ENCODE data around the gene NPLOC4. TPM values are rescaled to one million over a fixed set of nuclear protein-coding genes. Genes with fewer than 3 reads are reported as not detected.
"Not testable (repeated sequence)": the region's sequence is repeated elsewhere in the genome, so short reads cannot be mapped to it uniquely, and the experiment has no call there.

NPLOC4 gene
- total RNA-seq, 1 donor from 2014 or later = 93.3 TPM

DNA sequence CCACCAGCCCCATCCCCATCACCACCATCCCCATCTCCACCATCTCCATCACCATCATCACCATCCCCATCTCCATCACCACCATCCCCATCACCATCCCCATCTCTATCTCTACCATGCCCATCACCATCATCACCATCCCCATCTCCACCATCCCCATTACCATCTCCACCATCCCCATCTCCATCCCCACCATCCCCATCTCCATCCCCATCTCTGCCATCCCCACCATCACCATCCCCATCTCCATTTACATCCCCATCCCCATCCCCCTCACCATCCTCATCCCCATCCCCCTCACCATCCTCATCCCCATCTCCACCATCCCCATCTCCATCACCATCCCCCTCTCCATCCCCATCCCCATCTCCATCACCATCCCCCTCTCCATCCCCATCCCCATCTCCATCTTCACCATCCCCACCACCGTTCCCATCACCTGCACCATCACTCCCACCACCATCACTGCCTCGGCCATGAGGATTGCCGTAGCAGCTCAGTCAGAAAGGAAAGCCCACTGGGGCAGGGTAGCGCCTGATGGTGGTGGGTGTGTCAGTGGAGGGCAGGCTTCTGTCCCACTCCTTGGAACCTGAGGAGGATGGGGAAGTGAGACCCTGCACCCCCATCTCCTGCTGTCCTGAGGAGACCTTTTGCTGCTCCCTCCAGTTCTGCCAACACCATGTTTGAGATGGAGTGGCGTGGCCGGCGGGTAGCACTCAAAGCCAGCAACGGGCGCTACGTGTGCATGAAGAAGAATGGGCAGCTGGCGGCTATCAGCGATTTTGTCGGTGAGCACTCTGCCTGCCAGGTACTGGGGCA is 101.2 kb downstream of the NPLOC4 start:
- Mint-ChIP-seq H3K27me3 (ENCODE audit: low read depth) (peaks cover 31% of the 10 kb centered on the region), H3K27ac (no peak overlapping the region)
- TF ChIP-seq, protein P1, sequence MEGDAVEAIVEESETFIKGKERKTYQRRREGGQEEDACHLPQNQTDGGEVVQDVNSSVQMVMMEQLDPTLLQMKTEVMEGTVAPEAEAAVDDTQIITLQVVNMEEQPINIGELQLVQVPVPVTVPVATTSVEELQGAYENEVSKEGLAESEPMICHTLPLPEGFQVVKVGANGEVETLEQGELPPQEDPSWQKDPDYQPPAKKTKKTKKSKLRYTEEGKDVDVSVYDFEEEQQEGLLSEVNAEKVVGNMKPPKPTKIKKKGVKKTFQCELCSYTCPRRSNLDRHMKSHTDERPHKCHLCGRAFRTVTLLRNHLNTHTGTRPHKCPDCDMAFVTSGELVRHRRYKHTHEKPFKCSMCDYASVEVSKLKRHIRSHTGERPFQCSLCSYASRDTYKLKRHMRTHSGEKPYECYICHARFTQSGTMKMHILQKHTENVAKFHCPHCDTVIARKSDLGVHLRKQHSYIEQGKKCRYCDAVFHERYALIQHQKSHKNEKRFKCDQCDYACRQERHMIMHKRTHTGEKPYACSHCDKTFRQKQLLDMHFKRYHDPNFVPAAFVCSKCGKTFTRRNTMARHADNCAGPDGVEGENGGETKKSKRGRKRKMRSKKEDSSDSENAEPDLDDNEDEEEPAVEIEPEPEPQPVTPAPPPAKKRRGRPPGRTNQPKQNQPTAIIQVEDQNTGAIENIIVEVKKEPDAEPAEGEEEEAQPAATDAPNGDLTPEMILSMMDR (IDR thresholded peaks at IDR 0.05; ENCODE audit: unreplicated experiment) = no peak

DNA sequence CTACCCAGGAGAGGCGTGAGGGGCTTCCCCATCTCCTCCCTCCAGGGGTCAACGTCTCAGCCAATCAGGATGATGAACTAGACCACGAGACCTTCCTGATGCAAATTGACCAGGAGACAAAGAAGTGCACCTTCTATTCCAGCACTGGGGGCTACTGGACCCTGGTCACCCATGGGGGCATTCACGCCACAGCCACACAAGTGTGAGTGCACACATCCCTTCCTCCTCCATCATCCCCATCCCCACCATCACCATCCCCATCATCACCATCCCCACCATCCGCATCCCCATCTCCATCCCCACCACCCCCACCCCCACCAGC is 101.9 kb downstream of the NPLOC4 start:
- Mint-ChIP-seq H3K27ac (no peak overlapping the region), H3K4me1 (no peaks in the 10 kb centered on the region), H3K4me3 (no peak overlapping the region), H3K27me3 (ENCODE audit: low read depth) (peaks cover 31% of the 10 kb centered on the region), H3K36me3 (peaks cover 3% of the 10 kb centered on the region), H3K9me3 (no peaks in the 10 kb centered on the region)
- DNase-seq (ENCODE audit: low spot score in 2 of 2, unreplicated experiment in 2 of 2) = no peak
- TF ChIP-seq, protein P1 (IDR thresholded peaks at IDR 0.05; ENCODE audit: unreplicated experiment) = no peak

More for the DNA sequence above, 101.2 kb downstream of the NPLOC4 start:
- H3K4me1 Mint-ChIP-seq = no peaks in the 10 kb centered on the region
- H3K36me3 Mint-ChIP-seq = peaks cover 3% of the 10 kb centered on the region
- no peaks in the 10 kb centered on the region for H3K9me3 Mint-ChIP-seq
- DNase-seq (ENCODE audit: low spot score in 2 of 2, unreplicated experiment in 2 of 2) = no peak
- H3K4me3 Mint-ChIP-seq = no peak overlapping the region

DNA sequence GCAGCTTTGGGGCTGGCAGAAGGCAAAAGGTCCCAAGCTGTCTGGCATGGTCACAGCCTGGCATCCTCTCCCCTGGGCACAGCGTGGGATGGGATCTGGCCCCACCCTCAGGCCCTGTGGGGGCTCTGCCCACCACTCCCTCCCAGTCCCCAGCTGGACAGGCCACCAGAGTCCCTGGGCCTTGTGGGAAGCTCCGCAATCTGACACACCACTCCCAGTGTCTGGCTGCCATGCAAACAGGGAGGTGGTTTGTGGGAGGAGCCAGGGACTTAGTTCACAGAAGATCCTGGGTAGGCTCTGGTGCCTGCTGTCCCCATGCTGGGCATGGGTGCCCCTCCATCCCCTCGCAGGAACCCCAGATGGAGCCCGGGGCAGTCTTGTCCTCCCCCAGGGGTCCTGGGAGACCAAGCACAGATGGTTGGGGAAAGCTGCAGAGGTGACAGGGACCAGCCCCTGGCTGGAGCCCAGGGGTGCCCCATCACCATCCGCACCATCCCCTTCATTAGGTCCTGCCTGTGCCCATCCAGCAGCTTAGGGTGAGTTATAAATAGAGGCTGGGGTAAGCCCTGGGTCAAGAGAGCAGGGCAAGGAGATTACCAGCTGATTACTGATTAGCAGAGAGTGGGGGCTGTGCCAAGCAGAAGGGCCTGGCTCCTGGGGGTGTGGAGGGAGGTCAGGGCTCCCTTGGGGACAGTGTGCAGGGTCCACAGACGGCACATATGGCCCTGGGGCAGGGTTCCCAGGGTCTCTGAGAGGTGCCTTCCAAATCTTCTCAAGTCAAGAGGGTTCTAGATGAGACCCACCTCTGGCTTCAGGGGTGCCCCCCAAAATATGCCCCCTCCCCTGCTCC is 102.5 kb downstream of the NPLOC4 start:
- peaks cover 31% of the 10 kb centered on the region for H3K27me3 Mint-ChIP-seq (ENCODE audit: low read depth)

DNA sequence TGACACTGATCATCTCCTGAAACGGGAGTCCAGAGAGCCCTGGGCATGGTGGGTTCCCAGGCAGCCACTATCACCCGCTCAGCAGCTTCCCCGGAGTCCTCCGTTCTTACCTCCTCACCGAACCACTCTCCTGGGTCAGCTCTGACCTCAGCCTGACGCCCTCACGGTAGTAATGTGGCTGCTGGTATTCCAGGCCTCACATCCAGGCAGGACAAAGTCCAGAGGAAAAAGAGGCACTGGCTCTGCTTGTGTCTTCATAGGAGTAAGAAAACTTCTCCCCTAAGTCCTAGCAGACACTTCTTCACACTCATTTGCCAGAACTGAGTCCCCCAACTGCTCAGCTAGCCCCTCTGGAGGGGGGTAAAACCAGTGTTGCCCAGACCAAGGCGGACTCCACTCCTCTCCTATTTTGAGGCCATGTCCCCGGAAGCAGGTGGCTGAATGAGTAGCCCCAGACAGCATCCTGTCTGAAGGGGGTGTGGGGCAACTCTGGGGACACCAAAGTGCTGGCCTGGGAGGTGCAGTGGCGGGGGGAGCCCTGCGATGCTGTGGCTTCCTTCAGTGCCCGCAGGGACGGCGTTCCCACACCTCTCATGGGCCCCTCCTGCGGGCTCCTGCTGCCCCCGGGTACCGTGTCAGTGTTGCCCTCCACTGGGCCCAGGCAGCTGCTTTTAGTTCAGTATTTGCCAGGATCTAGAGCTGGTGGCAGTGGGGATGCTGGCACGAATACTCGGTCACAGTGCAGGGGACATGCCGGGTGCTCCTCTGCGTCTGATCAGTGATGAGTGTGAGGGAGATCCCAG is 103.4 kb downstream of the NPLOC4 start:
- Mint-ChIP-seq H3K9me3 (no peaks in the 10 kb centered on the region), H3K4me3 (no peak overlapping the region), H3K27me3 (ENCODE audit: low read depth) (peaks cover 31% of the 10 kb centered on the region), H3K4me1 (no peaks in the 10 kb centered on the region), H3K36me3 (peaks cover 3% of the 10 kb centered on the region), H3K27ac (no peak overlapping the region)
- TF ChIP-seq, protein P1 (IDR thresholded peaks at IDR 0.05; ENCODE audit: unreplicated experiment) = no peak
- DNase-seq (ENCODE audit: low spot score in 2 of 2, unreplicated experiment in 2 of 2) = no peak

More for the DNA sequence above, 102.5 kb downstream of the NPLOC4 start:
- Mint-ChIP-seq H3K9me3 (no peaks in the 10 kb centered on the region), H3K4me1 (no peaks in the 10 kb centered on the region), H3K36me3 (peaks cover 3% of the 10 kb centered on the region), H3K27ac (no peak overlapping the region), H3K4me3 (no peak overlapping the region)
- DNase-seq (ENCODE audit: low spot score in 2 of 2, unreplicated experiment in 2 of 2) = no peak
- TF ChIP-seq, protein P1 (IDR thresholded peaks at IDR 0.05; ENCODE audit: unreplicated experiment) = no peak

DNA sequence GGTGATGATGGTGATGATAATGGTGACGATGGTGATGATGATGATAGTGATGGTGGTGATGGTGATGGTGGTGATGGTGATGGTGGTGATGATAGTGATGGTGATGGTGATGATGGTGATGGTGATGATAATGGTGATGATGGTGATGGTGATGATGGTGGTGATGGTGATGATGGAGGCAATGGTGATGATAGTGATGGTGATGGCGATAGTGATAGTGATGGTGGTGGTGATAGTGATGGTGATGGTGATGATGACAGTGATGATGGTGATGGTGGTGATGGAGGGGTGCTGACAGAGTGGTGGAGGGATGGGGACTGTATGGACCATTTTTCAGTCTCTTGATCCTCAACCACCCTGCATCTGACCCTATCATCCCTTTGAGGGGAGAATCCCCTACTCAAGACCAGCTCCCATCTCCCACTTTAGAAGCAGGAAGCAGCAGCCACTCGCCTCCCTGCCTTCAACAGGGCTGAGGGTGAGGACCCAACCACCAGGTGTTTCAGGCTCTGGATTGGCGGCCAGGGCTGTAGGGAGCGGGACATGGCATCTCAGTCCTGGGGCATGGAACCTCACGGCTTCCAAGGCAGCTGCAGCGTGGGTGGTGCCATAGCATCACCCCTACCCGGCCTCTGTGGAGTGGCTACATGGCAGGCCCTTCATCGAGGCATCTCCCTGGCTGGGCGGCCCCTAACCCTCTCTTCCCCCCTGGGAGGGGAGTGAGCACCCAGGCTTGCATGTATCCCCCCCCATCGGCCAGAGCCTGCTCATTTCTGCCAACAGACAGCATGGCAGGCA is 104.2 kb downstream of the NPLOC4 start:
- peaks cover 25% of the 10 kb centered on the region for H3K27me3 Mint-ChIP-seq (ENCODE audit: low read depth)

DNA sequence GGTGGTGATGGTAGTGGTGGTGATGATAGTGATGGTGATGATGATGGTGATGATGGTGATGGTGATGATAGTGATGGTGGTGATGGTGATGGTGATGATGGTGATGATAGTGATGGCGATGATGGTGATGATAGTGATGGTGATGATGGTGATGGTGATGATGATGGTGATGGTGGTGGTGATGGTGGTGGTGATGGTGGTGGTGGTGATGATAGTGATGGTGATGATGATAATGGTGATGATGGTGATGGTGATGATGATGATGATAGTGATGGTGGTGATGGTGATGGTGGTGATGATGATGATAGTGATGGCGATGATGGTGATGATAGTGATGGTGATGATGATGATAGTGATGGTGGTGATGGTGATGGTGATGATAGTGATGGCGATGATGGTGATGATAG is 104.9 kb downstream of the NPLOC4 start:
- DNase-seq (ENCODE audit: low spot score in 2 of 2, unreplicated experiment in 2 of 2); H3K4me1 Mint-ChIP-seq; H3K36me3 Mint-ChIP-seq; H3K27ac Mint-ChIP-seq; H3K9me3 Mint-ChIP-seq; H3K4me3 Mint-ChIP-seq: not testable (repeated sequence)
- H3K27me3 Mint-ChIP-seq (ENCODE audit: low read depth) = peaks cover 19% of the 10 kb centered on the region

More for the DNA sequence above, 104.2 kb downstream of the NPLOC4 start:
- Mint-ChIP-seq H3K4me1 (no peaks in the 10 kb centered on the region), H3K9me3 (no peaks in the 10 kb centered on the region), H3K27ac (no peak overlapping the region), H3K36me3 (no peaks in the 10 kb centered on the region), H3K4me3 (no peak overlapping the region)
- TF ChIP-seq, protein P1 (IDR thresholded peaks at IDR 0.05; ENCODE audit: unreplicated experiment) = no peak
- DNase-seq (ENCODE audit: low spot score in 2 of 2, unreplicated experiment in 2 of 2) = no peak

DNA sequence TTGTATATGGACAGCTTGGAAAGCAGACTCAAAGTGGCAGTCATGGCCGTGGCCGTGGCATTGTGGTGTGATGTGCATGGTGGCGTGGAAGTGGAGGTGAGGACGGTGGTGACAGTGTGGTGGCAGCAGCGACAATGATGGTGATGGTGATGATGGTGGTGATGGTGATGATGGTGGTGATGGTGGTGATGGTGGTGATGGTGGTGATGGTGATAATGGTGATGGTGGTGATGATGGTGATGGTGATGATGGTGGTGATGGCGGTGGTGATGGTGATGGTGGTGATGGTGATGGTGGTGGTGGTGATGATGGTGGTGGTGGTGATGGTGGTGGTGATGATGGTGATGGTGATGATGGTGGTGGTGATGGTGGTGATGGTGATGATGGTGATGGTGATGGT is 105.9 kb downstream of the NPLOC4 start:
- not testable (repeated sequence) for H3K36me3 Mint-ChIP-seq; H3K27ac Mint-ChIP-seq; H3K9me3 Mint-ChIP-seq; H3K4me1 Mint-ChIP-seq; H3K4me3 Mint-ChIP-seq; DNase-seq (ENCODE audit: low spot score in 2 of 2, unreplicated experiment in 2 of 2)
- peaks cover 13% of the 10 kb centered on the region for H3K27me3 Mint-ChIP-seq (ENCODE audit: low read depth)

Data from mesothelial cell of epicardium (in vitro differentiated cells).